DMS79 (cell line): ENCODE measurements around the gene BEX4.

Source experiments
- DNase-seq: peaks from one replicate; lab custom pipeline; 2025; lab: John Stamatoyannopoulos, UW

BEX4 gene

DNA sequence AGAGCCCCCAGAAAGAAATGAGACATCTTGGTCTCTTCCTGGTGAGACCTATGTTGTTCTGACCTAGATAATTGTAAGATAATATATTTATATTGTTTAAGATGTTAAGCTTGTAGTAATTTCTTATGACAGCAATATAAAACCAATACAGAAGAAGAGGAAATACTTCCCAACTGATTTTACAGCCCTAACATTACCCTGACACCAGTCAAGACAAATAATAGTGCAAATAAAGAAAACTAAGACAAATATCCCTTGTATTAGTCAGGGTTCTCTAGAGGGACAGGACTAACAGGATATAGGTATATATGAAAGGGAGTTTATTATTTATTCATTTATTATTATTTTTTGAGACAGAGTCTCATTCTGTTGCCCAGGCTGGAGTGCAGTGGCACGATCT lies 21.4 kb downstream of the BEX4 start:
- DNase-seq, result no peak

DNA sequence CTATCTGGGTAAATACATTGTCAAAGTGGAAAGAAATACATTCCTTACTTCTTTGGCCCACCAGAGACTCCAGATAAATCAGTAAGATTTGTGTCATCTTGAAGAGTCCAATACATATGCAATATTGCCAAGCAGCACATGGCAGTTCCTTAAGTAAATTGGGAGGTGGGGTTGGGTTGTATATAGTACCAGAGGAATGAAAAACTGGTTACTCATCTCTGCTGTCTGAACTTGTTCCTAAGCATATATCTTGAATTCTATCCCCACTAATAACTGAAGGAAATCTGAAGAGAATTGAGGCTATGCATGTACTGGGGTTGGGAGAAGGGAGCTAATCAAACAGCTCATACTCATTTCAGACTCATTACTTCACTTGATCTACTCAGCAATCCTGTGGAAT lies 25.2 kb downstream of the BEX4 start:
- no peak for DNase-seq

DNA sequence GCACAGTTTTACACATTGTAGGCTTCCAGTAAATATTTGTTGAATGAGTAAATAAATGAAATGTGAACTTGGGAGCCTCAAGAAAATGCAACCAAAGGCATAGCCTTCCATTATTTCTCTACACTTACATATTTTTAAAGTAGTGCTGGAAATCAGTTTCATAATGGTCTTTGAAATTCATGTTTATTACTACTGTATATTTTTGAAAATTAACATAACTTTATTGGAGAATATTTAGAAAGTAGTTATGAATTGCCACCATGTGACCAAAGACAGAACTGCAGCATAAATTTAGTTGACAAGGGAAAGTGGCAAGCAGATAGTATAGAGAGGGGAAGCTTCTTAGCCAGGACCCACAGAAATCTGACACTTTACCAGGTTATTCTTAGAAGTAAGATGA lies 33.6 kb downstream of the BEX4 start:
- no peak for DNase-seq

DNA sequence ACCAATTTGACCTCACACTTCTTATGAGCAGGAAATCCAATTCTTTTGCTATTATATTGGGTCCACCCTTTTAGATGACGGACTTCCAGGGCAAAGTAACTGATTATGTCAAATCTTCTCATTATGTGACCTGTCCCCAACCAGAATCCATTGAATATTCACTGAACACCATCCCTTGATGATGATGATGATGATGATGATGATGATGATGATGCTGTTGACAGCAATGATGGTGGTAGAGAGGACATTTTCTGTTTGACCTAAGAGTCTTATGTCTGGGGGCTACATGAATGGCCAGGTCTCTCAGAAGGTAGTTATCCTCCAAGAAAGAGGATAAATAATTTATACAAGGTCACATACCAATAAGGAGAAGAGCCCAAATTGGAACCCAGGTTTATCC lies 34.9 kb downstream of the BEX4 start:
- DNase-seq, result no peak

DNA sequence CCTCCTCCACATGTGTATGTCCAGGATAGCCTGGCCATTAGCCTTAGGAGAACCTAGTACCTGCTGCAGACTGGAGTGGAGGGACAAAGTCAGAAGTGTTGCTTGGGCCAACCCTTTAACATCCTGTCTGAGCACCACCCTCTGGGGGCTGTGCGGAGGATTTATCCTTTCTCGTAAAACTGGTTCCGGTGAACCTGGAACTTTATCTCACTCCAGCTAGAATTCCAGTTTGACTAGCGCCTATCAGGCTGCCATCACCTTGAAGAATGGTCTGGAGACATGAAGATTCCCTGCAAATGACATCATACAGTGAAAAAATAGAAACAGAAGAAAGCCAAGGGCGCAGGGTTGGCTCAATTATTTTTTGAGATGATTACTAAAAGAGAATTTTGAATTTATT lies 36.1 kb downstream of the BEX4 start:
- no peak for DNase-seq

DNA sequence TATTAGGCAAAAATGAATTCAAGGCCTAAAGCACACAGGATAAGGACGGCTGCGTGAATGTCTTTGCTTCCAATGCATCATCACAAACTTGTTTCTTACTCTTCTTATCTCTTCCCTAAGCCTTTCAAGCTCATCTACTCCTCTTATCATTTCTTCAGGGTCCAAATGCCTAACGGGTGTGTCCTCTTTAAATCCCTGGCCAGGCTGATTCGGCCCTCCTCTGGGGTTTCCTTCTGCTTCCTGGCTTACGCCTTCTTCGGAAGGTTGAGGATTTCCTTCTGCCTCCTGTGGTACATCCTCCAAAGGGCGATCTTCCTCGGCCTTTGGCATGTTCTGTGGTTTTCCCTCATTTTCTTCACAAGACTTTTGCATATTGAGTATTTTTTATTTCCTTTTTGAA lies 38.7 kb downstream of the BEX4 start:
- DNase-seq, result no peak

DNA sequence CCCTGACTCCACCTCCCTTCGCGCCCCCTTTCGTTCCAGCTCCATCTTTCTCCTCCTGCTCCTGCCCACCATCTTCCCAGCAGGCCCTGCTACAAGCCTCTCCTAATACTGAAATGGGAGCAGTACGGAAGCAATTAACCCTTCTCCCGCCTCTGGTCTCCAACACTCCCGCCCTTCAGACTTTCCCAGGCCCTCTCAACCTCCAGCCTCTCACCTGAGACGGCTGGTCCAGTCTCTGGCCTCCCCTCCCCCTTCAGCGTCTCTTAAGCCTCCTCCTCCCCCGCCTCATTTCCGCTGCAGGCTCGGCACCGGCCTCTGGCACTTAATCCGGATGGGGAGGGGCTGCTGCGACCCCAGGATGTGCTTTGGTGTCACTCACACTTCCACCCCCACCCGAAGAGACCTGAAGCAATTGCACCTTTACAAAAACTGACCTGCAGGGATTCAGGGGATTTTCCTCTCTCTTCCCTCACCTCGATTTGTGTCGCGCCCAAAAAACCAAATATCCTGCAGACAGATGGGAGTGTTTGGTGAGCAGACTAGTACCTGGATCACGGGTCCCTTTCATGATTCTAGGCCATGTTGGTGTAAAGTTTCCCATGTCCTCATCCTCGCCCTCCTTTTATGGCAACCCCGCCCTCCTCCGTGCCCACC lies 39.4 kb downstream of the BEX4 start:
- peak; percentile 77 for DNase-seq

DNA sequence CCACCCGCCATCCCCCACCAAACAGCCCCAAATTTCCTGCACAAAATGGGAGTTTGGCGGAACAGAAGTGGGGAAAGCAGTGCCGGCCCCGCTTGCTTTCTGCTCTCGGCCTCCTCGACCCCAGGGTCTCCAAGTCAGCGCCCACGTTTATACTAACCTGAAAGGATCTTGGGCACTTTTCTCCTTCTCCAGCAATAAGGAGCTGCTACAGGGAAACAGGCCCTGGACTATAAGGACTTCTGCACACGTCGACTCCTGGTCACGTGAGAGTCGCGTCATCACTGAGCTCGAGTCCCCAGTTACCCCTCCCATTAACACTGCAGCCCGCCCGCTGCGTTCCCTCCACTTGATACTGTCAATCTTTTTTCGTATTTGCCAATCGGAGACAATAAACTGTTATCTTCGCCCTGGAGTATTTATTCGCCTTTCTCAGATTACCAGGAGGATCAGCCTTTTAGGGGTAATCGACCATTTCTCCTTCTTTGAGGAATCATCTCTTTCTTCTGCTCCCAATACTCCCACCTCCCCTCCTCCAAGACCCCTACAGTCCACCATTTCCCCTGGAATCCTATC lies 40.1 kb downstream of the BEX4 start, which contains the start of gene TCEAL8:
Gene TCEAL8 (minus strand): TSS at position 235 of the 573 bp plus-strand sequence. CDS start 1,176 bp downstream, outside the sequence.
- peak; percentile 87 for DNase-seq

DNA sequence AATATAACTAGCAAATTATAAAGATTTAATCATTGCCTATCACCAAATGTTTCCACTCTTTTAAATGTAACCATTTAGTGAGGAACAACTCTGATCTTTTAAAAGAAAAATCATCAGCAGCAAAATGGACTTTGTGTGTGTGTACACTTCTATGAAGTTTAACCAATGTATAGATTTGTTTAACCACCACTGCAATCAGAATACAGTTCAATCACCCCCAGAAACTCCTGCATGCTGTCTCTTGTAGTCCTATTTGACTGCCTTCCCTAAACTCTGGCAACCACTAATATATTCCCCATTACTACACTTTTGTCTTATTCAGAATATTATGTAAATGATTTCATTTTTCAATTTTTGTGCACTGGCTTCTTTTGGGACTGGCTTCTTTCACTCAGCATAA lies 41.7 kb downstream of the BEX4 start:
- no peak for DNase-seq

DNA sequence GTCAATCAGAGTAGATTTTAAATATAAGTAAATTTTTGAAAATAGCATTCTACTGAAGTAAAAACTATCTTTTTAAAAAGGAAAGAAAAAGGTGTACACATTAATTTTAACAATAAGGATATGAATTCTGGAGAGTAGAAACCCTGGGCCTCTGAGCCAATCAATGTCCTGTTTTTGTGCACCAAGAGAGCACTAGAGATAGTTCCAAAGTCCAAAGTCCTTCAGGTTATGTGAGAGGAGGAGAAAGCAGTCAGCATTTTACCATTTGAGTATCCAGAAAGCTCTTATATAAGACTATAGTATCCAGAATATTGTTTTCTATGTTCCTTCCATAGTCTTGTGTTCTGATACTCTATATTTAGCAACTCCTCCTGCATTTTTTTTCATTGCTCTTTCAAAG lies 43.4 kb downstream of the BEX4 start:
- DNase-seq, result no peak
